GM19452 (cell line): Measurements from ENCODE around the gene ELOVL5.
"Not testable (repeated sequence)": the region's sequence is repeated elsewhere in the genome, so short reads cannot be mapped to it uniquely, and the experiment has no call there.

Experiments
- ATAC-seq: cut with Tn5 transposase; IDR thresholded peaks from one replicate; pipeline ENCODE4 v1.9.1; 2021; ENCODE audit not compliant: unreplicated experiment

Gene ELOVL5

GRCh38 chr6:53348371-53349208, at the start of gene ELOVL5:
Gene ELOVL5 (minus strand): TSS chr6:53348950. CDS start chr6:53295699, 53,251 bp downstream.
- ATAC-seq = peak; percentile 75

GRCh38 chr6:53397283-53397682, 48.5 kb upstream of the ELOVL5 start:
- ATAC-seq = no peak

- no peak for ATAC-seq
These were observed 47.2 kb upstream of the ELOVL5 start for GRCh38 chr6:53395986-53396385.

GRCh38 chr6:53394704-53395103, 46.0 kb upstream of the ELOVL5 start:
- no peak for ATAC-seq

GRCh38 chr6:53391170-53391569, 42.4 kb upstream of the ELOVL5 start:
- ATAC-seq = no peak

GRCh38 chr6:53390010-53390409, 41.3 kb upstream of the ELOVL5 start:
- no peak for ATAC-seq

GRCh38 chr6:53388615-53389014, 39.9 kb upstream of the ELOVL5 start:
- ATAC-seq = not testable (repeated sequence)

- ATAC-seq = no peak
These were observed 33.7 kb upstream of the ELOVL5 start for GRCh38 chr6:53382421-53382820.

- ATAC-seq = no peak
These were observed 29.5 kb upstream of the ELOVL5 start for GRCh38 chr6:53378208-53378607.

GRCh38 chr6:53377793-53378192, 29.0 kb upstream of the ELOVL5 start:
- ATAC-seq = no peak

- ATAC-seq = no peak
These were observed 28.5 kb upstream of the ELOVL5 start for GRCh38 chr6:53377289-53377688.

- ATAC-seq = no peak
These were observed 28.0 kb upstream of the ELOVL5 start for GRCh38 chr6:53376661-53377226.

GRCh38 chr6:53375847-53376246, 27.1 kb upstream of the ELOVL5 start:
- no peak for ATAC-seq

GRCh38 chr6:53373638-53374037, 24.9 kb upstream of the ELOVL5 start:
- no peak for ATAC-seq

- no peak for ATAC-seq
These were observed 21.2 kb upstream of the ELOVL5 start for GRCh38 chr6:53369876-53370515.

- ATAC-seq = no peak
These were observed 20.3 kb upstream of the ELOVL5 start for GRCh38 chr6:53369051-53369450.

GRCh38 chr6:53366128-53366641, 17.4 kb upstream of the ELOVL5 start:
- ATAC-seq = no peak

GRCh38 chr6:53363341-53364079, 14.8 kb upstream of the ELOVL5 start:
- ATAC-seq = no peak

- ATAC-seq = no peak
These were observed 12.8 kb upstream of the ELOVL5 start for GRCh38 chr6:53361549-53362031.

GRCh38 chr6:53360093-53360912, 11.6 kb upstream of the ELOVL5 start:
- no peak for ATAC-seq
